Epithelial cell of prostate (primary cell): ENCODE data around the gene DELE1.

Source experiments
- DNase-seq: peaks from one replicate; pipeline ENCODE4 v3.0.0-alpha.2; 2011; ENCODE audit warnings: low read depth, low spot score
- H3K27ac ChIP-seq: fragments of 450-650 bp; 2 replicates; pipeline ENCODE4 v1.5.1; 2017; ENCODE audit warnings: mild to moderate bottlenecking

The DELE1 gene

GRCh38 chr5:141923448-141924313, at the start of gene DELE1:
DELE1 (plus strand) TSS chr5:141923871; CDS start chr5:141923942, 71 bp downstream.
- DNase-seq: peak; percentile 48
- H3K27ac ChIP-seq: peak within 1 kb of the TSS; percentile 92

- DNase-seq: no peak
Observed at GRCh38 chr5:141873933-141874261, 49.8 kb upstream of the DELE1 start.

GRCh38 chr5:141874262-141874964, 49.3 kb upstream of the DELE1 start:
- no peak for DNase-seq

More at GRCh38 chr5:141873933-141874261, 49.8 kb upstream of the DELE1 start:
- H3K27ac ChIP-seq: peak overlapping the region; percentile 79

GRCh38 chr5:141875022-141875740, 48.5 kb upstream of the DELE1 start:
- DNase-seq: no peak
- peak overlapping the region; percentile 79 for H3K27ac ChIP-seq

More at GRCh38 chr5:141874262-141874964, 49.3 kb upstream of the DELE1 start:
- H3K27ac ChIP-seq: peak overlapping the region; percentile 79

DNA sequence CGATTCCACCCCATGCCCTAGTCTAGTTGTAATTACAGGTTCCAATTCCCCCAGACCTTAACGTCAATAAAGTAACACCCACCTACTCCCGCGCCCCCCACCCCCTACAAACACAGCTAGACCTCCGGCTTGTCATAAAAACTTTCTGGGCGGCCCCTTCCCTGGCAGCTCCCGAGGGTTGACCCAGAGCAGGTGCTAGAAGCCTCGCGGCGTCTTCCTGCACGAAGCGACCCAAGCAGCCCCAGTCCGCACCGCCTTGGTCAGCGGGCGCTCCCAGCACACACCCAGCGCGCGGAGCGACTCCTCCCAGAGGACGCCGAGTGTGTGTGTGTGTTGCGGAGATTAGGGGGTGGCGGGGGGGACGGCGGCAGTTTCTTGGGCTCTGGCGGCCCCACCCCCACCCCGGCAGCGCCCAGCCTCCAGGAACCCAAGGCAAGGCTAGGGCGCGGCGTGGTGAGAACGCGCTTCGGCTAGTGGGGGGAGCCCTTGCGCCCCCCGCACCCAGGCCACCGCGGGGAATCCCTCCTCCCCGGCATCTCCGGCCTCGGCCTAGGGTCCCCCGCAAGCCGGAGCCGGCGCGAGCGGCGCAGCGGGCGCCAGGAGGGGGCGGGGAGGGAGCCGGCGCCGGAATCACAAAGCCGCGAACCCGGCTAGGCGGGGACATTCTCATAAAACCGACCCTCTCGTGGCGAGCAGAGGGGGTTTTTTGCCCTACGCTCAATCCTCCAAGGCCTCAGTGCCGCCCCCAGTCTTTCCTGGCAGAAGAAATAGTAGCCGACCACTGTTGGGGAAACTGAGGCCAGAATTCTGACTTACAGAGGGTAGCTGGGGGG, 47.7 kb upstream of the DELE1 start:
- DNase-seq: no peak
- peak overlapping the region; percentile 79 for H3K27ac ChIP-seq

DNA sequence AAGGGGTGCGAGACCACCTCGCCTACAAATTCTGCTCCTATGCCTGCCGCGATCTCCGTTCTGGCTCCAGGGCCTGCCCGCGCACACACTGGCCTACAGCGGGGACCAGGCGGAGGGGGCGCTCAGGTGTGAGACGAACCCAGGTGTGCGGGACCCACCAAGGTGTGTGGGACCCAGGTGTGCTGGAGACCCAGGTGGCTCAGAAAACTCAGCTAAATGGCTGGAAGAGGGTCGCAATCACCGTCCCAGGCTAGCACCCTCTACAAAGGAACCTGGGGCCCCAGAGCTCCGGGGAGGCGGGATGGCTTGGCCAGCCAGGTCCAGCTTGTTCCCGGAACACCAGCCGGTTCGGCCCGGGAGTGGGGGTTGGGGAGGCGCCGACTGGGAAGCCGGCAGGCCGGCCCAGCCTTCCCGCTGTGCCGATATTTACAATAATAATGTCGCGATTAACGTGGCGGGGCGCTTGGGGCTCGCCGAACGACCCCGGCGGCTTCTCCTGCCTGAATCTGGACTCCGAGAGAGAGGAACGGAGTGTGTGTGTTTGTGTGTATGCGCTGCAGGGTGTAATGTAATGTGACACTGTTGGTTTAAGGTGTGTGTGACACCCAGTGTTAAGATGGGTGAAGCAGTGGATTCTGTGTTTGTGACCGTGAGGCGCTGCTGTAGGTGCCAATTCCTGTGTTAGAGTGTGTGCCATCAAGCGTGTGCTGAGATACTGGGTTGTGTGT, 46.9 kb upstream of the DELE1 start:
- peak overlapping the region; percentile 79 for H3K27ac ChIP-seq
- DNase-seq: no peak

- H3K27ac ChIP-seq: peak overlapping the region; percentile 79
- DNase-seq: no peak
Observed at GRCh38 chr5:141877356-141878185, 46.1 kb upstream of the DELE1 start.

GRCh38 chr5:141878186-141878710, 45.4 kb upstream of the DELE1 start, which contains the start of gene PCDH1:
PCDH1 (minus strand) TSS chr5:141878410; CDS start chr5:141878262, 148 bp downstream.
- no peak for DNase-seq
- peak within 1 kb of the TSS; percentile 79 for H3K27ac ChIP-seq

GRCh38 chr5:141878711-141879425, 44.8 kb upstream of the DELE1 start:
- peak overlapping the region; percentile 79 for H3K27ac ChIP-seq
- DNase-seq: peak; percentile 75

DNA sequence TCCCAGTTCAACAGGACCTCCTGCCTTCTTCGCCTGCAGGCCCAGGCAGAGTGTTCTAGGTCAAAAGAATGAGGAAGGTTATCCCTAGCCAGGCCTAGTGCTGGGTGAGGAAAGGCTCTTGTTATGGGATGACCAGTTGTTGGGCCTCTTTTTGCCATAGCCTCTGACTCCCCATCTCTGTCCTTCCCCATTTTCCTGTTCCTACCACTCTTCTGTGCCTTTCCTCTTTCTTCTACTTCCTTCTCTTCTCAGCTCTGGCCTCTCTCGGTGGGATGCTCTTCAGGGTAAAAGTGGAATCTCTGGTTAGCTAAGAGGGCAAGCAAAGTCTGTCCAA, 44.3 kb upstream of the DELE1 start:
- H3K27ac ChIP-seq: no peak overlapping the region
- DNase-seq: no peak

- DNase-seq: no peak
Observed at GRCh38 chr5:141879941-141880738, 43.5 kb upstream of the DELE1 start.

GRCh38 chr5:141880961-141881801, 42.5 kb upstream of the DELE1 start:
- H3K27ac ChIP-seq: no peak overlapping the region
- DNase-seq: no peak

More at GRCh38 chr5:141879941-141880738, 43.5 kb upstream of the DELE1 start:
- no peak overlapping the region for H3K27ac ChIP-seq

DNA sequence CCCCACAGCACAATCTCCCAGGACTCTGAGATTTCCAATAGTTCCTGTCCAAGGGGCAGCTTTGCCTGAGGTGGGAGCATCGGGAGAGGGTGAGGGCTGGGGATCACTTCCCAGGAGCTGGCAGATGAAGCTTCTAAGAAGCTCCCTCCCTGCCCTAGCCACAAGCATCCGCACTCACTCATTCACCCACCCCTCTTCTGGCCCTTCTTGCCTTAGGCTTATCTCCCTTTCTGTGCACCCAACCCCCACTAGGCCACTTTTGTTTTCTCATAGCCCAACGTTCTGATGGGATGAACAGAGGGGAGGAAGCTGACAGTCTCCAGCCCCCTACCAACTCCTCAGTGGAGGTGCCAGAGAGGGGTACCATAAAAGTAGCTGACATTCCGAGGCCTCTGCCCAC, 41.8 kb upstream of the DELE1 start:
- no peak for DNase-seq
- H3K27ac ChIP-seq: no peak overlapping the region

- no peak for DNase-seq
- no peak overlapping the region for H3K27ac ChIP-seq
Observed at GRCh38 chr5:141882594-141883183, 41.0 kb upstream of the DELE1 start.

- no peak overlapping the region for H3K27ac ChIP-seq
- no peak for DNase-seq
Observed at GRCh38 chr5:141883184-141883891, 40.3 kb upstream of the DELE1 start.
